Stimulated activated CD4-positive, alpha-beta T cell treated with anti-CD3 and anti-CD28 coated beads, TNF-alpha, amount 100 ng/mL, for 48 hours (primary cell): ENCODE measurements around the gene SERINC4.
"Not testable (repeated sequence)": the region's sequence is repeated elsewhere in the genome, so short reads cannot be mapped to it uniquely, and the experiment has no call there.

Source experiments
- DNase-seq, 3 donors: peaks; one replicate each; pipeline ENCODE4 v3.0.0-alpha.2; 2020; ENCODE audit warnings: low read depth in 3 of 3

The SERINC4 gene

DNA sequence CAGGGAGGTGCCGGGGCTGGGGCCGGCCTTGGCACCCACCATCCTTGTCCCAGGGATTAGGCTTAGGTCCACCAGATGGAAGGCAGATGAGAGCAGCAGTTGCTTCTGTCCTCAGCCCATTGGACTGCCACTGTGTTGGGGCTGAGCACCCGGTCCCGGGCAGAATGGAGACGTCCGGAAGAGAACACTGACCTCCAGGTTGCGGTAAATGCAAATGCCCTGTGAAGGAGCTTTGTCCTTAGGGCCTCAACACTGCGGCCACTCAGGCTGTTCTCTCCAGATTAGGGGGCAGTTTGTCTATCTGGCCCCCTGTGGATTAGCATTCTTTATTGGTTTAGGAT, at the start of gene SERINC4:
SERINC4 (minus strand) TSS at position 276 of the 341 bp plus-strand sequence; CDS start at position 42, 234 bp downstream.
- DNase-seq: no peak

DNA sequence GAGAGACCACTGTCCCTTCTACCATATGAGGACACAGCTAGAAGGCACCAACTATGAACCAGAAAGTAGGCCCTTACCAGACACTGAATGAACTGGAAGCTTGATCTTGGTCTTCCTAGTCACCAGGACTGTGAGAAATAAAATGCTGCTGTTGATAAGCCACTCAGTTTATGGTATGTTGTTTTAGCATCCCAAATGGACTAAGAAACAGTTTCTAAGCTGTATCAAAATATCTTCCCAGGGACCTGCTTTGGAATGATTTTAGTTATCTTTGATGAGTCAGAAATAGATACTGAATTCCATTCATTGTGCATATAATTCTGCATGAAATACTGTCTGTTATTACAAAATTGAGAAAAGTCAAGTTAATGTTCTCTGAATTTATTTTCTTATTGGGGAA, 45.4 kb upstream of the SERINC4 start:
- no peak for DNase-seq

DNA sequence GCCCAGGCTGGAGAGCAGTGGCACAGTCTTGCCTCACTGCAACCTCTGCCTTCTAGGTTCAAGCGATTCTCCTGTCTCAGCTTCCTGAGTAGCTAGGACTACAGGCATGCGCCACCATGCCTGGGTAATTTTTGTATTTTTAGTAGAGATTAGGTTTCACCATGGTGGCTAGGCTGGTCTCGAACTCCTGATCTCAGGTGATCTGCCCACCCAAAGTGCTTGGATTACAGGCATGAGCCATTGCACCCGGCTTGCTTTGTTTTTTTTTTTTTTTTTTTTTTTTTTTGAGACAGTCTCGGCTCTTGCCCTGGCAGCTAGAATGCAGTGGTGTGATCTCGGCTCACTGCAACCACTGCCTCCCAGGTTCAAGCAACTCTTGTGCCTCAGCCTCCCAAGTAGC, 32.5 kb upstream of the SERINC4 start:
- DNase-seq: not testable (repeated sequence)

DNA sequence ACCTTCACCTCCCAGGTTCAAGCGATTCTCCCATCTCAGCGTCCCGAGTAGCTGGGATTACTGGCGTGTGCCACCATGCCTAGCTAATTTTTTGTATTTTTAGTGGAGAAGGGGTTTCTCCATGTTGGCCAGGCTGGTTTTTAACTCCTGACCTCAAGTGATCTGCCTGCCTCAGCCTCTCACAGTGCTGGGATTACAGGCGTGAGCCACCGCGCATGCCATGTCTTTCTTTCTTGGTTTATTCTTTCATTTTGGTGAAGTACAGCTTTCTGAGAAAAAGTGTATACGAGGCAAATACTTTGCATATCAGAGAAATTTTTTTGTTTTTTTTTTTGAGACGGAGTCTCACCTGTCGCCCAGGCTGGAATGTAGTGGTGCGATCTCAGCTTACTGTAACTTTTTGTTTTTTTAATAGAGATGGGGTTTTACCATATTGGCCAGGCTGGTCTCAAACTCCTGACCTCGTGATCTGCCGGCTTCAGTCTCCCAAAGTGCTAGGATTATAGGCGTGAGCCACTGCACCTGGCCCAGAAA, 31.6 kb upstream of the SERINC4 start:
- not testable (repeated sequence) for DNase-seq

DNA sequence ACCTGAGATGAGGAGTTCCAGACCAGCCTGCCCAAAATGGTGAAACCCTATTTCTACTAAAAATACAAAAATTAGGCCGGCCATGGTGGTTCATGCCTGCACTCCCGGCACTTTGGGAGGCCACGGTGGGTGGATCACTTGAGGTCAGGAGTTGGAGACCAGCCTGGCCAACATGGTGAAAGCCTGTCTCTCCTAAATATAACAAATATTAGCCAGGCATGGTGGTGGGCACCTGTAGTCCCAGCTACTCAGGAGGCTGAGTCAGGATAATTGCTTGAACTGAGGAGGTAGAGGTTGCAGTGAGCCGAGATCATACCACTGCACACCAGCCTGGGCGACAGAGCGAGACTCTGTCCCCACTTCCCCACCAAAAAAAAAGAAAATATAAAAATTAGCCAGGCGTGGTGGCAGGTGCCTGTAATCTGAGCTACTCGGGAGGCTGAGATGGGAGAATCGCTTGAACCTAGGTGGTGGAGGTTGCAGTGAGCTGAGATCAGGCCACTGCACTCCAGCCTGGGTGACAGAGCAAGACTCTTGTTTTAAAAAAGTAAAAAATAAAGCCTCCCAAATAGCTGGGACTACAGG, 30.8 kb upstream of the SERINC4 start:
- DNase-seq: not testable (repeated sequence)

DNA sequence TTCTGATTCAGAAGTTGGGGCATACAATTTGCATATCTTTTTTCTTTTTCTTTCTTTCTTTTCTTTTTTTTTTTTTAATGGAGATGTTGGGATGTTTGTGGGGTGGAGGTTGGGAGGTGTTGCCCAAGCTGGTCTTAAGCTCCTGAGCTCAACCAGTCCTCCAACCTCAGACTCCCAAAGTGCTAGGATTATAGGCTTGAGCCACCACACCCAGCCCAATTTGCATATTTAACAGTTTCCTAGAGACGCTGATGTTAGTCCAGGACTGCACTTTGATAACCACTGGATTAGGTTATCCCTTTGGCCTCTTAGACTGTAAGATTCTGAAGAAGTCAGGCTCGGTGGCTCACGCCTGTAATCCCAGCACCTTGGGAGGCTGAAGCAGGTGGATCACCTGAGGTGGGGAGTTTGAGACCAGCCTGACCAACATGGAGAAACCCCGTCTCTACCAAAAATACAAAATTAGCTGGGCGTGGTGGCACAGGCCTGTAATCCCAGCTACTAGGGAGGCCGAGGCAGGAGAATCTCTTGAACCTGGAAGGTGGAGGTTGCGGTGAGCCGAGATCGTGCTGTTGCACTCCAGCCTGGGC, 30.0 kb upstream of the SERINC4 start:
- DNase-seq: not testable (repeated sequence)

DNA sequence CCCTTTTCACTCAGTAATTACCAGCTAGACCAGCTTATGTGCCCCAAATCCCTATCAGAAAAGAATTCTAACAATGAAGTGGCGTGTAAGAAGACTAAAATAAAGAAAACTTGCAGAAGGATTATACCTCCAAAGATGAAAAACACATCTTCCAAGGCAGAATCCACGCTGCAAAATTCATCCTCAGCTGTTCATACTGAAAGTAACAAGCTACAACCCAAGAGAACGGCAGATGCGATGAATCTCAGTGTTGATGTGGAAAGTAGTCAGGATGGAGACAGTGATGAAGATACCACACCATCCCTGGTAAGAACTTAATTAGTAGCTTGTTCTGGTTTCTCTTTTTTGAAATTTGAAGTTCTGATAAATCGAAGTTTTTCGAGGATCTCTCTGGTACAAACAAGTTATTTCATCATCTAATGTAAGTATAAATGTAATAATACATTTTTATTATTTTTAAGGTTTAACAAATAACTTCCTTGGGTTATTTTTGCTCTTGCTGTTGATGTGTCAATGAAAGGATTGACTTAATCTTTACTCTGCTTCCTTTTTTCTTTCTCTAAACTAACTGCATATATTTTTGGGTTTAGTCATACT, 28.1 kb upstream of the SERINC4 start:
- DNase-seq: peak in 1 of 3 donors; percentile 12

DNA sequence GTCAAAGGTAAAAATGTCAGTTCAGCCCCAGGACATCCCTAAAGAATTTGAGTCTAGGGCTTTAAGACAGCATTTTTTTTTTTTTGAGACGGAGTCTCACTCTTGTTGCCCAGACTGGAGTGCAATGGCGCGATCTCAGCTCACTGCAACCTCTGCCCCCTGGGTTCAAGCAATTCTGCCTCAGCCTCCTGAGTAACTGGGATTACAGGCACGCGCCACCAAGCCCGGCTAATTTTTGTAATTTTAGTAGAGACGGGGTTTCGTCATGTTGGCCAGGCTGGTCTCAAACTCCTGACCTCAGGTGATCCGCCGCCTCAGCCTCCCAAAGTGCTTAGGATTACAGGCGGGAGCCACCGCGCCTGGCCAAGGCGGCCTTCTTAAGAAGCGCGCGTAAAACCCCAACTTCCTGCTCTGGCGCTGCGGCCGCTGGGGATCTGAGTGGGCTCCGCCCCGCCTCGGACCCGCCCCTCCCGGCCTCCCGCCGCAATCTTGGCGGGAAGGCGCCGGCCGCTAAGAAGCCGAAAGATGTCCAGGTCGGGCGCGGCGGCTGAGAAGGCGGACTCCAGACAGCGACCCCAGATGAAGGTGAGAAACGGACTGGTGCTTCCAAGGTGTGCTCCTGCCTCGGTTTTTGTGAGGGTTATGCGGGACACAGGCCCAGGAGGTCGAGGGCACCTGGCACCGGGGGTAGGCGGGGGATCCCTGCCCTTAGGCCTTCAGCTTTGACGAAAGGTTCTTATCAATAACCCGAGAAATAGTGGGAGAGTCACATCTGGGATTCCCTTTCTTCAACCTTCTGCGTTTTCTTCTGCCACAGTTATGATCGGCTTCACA, 26.7 kb upstream of the SERINC4 start, which contains the start of gene WDR76:
WDR76 (plus strand) TSS at position 495 of the 834 bp plus-strand sequence; CDS start at position 526, 31 bp downstream.
- peak; percentile 72 to 80 (median 77) for DNase-seq

DNA sequence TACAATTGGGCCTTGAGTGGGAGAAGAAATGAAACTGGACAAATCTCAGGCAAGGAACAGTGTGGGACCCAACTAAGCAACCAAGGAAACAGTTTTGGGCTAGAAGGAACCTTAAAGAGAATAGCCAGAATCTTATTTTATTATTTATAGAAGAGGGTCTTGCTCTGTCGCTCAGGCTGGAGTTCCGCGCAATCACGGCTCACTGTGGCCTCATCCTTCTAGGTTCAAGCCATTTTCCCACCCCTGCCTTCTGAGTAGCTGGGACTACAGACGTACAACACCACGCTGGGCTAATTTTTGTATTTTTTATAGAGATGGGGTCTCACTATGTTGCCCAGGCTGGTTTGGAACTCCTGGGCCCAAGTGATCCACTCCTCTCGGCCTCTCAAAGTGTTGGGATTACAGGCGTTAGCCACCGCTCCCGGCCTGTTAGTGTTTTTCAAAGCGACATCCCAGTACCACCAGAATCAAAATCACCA, 26.0 kb upstream of the SERINC4 start:
- no peak for DNase-seq

DNA sequence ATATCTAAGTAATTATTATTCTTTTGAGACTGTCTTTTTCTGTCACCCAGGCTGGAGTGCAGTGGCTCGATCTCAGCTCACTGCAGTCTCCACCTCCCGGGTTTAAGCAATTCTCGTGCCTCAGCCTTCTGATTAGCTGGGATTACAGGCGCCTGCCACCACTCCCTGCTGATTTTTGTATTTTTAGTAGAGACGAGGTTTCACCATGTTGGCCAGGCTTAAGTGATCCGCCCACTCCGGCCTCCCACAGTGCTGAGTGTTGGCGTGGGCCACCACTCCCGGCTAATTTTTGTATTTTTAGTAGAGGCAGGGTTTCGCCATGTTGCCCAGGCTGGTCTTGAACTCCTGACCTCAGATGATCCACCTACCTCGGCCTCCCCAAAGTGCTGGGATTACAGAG, 25.3 kb upstream of the SERINC4 start:
- DNase-seq: not testable (repeated sequence)

DNA sequence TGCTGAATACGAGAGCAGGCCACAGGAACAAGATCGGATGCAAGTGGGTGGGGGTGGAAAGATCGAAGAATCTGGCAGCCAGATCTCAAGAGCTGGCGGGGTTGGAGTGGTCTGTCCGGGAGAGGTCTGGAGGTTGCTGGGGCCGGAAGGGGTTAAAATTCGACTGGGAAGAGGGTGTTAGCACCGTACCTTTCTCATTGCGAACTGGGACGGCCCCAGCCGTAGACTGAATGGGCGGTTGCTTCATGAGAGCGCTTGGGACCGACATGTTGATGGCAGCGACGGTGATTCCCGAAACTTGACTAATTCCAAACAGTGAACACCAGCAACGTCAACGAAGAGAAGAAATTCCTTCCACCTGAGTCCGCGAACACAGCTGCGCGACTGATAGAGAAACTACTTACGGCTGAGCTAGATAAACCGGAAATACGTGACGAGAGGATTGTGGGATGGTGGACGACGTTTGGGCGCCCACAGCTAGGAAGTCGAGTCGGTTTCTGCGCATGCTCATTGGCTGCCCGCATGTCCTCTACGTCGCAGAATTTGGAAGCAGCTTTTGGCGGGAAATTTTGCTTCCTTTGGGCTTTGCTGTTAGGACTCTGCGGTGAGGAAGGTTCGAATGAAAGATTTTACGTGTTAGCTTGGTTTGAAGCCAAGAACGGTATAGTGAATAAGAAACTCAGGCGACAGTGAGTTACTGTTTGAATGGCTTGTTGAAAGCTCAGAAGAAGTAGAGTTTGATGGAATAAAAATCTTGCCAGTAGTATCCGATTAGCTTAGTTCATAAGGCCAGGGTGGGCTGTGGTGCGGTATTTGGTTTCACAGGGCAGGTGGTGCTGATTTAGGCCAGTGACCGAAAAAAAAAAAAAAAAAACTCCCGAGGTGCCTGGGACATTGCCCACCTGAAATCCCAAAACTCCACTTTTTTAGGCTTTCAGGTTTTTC, 24.6 kb upstream of the SERINC4 start, which contains the start of gene MFAP1:
MFAP1 (minus strand) TSS at position 389 of the 945 bp plus-strand sequence; CDS start at position 268, 121 bp downstream.
- DNase-seq: peak; percentile 84 to 90 (median 88)

DNA sequence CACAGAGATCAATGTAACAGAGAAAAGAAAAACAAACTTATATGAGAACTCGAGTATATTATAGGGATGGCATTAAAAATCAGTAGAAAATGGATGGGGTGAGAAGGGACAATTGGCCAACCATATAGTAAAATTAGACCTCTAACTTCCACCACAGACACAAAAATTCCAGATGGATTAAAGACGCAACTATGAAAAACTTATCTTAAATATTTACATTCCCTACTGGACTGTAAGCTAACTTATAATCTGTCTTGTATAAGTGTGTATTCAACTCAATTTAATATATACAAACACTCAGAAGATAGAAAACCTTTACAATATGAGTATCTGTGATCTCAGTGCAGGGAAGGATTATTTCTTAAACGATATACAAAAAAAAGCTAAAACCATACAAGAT, 21.5 kb upstream of the SERINC4 start:
- DNase-seq: no peak

DNA sequence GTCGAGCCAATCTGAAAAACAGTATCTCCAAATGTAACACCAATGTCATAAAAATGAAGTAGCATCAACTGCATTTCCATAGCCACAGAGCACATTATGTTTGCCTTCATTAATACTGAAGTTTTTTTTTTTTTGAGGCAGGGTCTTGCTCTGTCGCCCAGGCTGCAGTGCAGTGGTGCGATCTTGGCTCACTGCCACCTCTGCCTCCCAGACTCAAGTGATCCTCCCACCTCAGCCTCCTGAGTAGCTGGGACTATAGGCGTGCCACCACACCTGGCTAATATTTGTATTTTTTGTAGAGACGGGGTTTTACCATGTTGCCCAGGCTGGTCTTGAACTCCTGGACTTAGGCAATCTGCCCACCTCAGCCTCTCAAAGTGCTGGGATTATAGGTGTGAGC, 15.0 kb upstream of the SERINC4 start:
- not testable (repeated sequence) for DNase-seq

DNA sequence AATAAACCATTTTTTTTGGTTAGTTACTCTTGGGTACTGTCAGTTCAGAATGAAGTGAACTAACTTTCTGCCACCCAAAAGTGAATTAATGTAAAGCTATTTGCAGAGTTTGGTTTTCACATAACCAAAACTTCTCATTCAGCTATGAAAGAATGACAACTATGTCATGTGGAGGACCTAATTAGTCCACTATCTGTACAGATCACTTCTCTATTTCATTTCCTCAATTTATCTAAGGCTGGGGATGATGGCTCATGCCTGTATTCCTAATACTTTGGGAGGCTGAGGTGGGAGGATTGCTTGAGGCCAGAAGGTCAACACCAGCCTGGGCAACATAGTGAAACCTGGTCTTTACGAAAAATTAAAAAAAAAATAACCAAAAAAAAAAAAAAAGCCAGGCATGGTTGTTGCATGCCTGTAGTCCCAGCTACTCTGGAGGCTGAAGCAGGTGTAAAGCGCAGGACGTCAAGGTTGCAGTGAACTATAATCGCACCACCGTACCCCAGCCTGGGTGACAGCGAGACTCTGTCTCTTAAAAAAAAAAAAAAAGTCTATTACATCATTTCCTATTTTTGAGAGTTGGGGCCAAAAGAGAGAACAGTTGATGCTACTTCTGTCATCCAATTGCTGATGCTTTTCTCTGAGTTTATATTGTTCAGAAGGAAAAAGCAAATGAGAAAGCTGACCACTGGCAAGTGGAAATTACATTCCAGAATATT, 9.1 kb upstream of the SERINC4 start:
- DNase-seq: no peak

DNA sequence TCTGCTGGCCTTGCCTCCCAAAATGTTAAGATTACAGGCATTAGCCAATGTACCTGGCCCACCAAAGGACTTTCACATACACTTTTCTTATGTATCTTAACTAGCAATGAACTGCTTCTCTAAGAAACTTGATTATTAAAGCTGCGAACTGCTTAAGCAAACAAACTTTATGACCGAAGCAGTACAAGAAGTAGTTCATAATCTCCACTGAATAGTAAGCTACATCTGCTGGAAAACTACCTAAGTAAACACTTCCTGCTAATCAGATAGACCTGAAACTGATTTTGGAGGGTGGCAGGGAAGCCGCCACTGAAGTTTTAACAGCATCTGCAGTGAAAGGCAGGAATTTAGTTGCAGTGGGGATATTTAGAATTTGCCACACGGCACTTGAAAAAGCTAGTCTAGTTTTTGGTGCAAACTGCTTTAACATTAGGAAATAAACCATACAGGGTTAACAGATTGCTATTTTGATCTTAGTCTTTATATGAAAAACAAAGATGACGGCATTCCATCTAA, 8.5 kb upstream of the SERINC4 start:
- no peak for DNase-seq

DNA sequence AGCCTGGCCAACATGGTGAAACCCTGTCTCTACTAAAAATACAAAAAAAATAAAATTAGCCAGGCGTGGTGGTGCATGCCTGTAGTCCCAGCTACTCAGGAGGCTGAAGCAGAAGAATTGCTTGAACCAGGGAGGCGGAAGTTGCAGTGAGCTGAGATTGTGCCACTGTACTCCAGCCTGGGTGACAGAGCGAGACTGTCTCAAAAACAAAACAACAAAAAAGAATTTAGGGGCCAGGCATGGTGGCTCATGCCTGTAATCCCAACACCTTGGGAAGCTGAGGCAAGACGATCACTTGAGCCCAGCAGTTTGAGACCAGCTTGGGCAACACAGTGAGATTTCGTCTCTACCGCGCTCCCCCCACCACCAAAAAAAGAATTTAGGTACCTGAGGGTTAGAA, 2.7 kb upstream of the SERINC4 start:
- DNase-seq: not testable (repeated sequence)

DNA sequence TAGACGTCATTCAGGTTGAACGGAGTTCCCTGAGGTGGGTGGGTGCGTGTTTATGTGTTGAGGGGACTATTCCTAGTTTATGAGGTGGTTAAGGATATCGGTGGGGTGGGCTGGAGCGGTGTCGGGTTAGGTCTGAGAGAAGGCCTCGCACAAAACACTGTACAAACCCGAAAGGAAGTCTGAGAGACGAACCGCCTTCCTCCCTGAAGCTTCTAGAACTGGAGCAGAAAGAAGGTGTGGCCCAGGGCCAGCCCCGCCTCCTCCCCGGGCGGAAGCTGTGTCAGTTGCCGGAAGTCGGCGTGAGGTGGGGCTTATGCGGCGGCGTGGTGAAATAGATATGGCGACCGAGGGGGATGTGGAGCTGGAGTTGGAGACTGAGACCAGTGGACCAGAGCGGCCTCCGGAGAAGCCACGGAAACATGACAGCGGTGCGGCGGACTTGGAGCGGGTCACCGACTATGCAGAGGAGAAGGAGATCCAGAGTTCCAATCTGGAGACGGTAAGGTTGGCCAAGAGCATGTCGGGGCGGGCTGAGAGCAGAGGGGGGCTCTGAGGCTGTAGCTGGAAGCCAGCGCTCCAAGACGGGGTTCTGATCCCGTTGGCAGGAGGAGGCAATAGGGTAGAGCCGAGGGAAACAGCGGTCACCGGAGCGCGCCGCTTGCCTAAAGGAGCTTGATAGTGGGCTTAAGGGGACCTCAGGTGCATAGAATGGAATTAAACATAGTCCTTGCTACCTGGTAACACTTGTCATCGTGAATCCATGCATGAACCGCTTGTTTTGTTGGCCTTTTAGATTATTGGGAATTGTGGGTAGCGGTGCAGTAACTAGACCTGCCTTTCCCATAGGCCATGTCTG, 494 bp upstream of the SERINC4 start, which contains the start of gene HYPK:
HYPK (plus strand) TSS at position 314 of the 856 bp plus-strand sequence; CDS start at position 338, 24 bp downstream.
- DNase-seq: peak; percentile 80 to 88 (median 81)

DNA sequence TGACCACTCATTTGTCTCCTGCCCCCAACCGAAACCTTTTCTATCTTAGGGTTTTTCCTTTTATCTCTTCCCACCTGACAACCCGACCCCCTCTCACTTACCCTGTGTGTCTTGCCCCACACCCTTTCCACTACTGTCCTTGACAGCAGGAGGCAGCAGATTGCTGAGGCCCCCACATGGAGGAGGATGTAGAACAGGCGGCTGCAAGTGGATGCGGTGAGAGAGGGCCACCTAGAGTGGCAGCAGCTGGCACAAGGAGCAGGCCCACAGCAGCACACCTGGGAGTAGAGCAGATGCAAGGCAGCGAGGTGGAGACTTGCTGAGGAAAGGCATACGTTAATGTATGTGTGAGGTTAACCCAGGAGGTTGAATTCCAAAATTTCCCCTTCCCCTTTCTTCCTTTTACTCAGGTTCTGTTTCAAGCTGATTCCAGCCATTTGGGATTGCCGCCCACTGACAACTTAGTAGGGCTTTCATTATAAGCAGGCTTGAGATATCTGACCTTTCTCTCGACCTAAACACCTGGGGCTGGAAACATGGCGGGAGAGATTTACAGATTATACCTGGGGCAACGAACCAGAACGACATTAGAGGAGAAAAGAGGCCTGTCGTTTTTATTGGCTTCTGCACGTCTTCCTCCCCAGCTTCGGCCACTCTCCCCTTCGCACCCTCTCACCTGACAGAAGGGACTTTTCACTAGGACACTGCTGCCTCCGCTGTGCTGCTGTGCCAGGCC, 643 bp downstream of the SERINC4 start:
- no peak for DNase-seq
